Effector CD8-positive, alpha-beta T cell (primary cell): Measurements from ENCODE around the gene LRRK2.
"Not testable (repeated sequence)": the region's sequence is repeated elsewhere in the genome, so short reads cannot be mapped to it uniquely, and the experiment has no call there.

ENCODE experiments used
- DNase-seq: peaks from one replicate; lab custom pipeline; 2025; lab: John Stamatoyannopoulos, UW

Gene LRRK2

GRCh38 chr12:40314927-40315326 lies 90.1 kb downstream of the LRRK2 start:
- no peak for DNase-seq

GRCh38 chr12:40315375-40315774 lies 90.6 kb downstream of the LRRK2 start:
- DNase-seq = no peak

GRCh38 chr12:40324261-40324660 lies 99.5 kb downstream of the LRRK2 start:
- DNase-seq = no peak

- DNase-seq = no peak
Measured at GRCh38 chr12:40325349-40325960, 100.7 kb downstream of the LRRK2 start.

- DNase-seq = no peak
Measured at GRCh38 chr12:40327535-40327934, 102.7 kb downstream of the LRRK2 start.

GRCh38 chr12:40330180-40330579 lies 105.4 kb downstream of the LRRK2 start:
- DNase-seq = no peak

- DNase-seq = no peak
Measured at GRCh38 chr12:40331886-40332285, 107.1 kb downstream of the LRRK2 start.

- no peak for DNase-seq
Measured at GRCh38 chr12:40335991-40336390, 111.2 kb downstream of the LRRK2 start.

GRCh38 chr12:40336573-40337199 lies 111.9 kb downstream of the LRRK2 start:
- DNase-seq = no peak

GRCh38 chr12:40338071-40338470 lies 113.3 kb downstream of the LRRK2 start:
- no peak for DNase-seq

- no peak for DNase-seq
Measured at GRCh38 chr12:40338621-40339020, 113.8 kb downstream of the LRRK2 start.

GRCh38 chr12:40342010-40342409 lies 117.2 kb downstream of the LRRK2 start:
- DNase-seq = no peak

- no peak for DNase-seq
Measured at GRCh38 chr12:40343124-40343523, 118.3 kb downstream of the LRRK2 start.

- no peak for DNase-seq
Measured at GRCh38 chr12:40344312-40344711, 119.5 kb downstream of the LRRK2 start.

- DNase-seq = no peak
Measured at GRCh38 chr12:40351976-40352375, 127.2 kb downstream of the LRRK2 start.

GRCh38 chr12:40375076-40375475 lies 150.3 kb downstream of the LRRK2 start:
- DNase-seq = no peak

GRCh38 chr12:40376533-40377267 lies 151.9 kb downstream of the LRRK2 start:
- DNase-seq = no peak

GRCh38 chr12:40378691-40379090 lies 153.9 kb downstream of the LRRK2 start:
- DNase-seq = no peak

GRCh38 chr12:40382217-40382616 lies 157.4 kb downstream of the LRRK2 start:
- no peak for DNase-seq

- not testable (repeated sequence) for DNase-seq
Measured at GRCh38 chr12:40387279-40387678, 162.5 kb downstream of the LRRK2 start.

- DNase-seq = no peak
Measured at GRCh38 chr12:40390980-40391379, 166.2 kb downstream of the LRRK2 start.

GRCh38 chr12:40393026-40393425 lies 168.2 kb downstream of the LRRK2 start:
- no peak for DNase-seq

GRCh38 chr12:40399656-40400055 lies 174.9 kb downstream of the LRRK2 start:
- DNase-seq = no peak
